ENCODE data around the gene ZNF709.
"Not testable (repeated sequence)": the region's sequence is repeated elsewhere in the genome, so short reads cannot be mapped to it uniquely, and the experiment has no call there.

The ZNF709 gene

DNA sequence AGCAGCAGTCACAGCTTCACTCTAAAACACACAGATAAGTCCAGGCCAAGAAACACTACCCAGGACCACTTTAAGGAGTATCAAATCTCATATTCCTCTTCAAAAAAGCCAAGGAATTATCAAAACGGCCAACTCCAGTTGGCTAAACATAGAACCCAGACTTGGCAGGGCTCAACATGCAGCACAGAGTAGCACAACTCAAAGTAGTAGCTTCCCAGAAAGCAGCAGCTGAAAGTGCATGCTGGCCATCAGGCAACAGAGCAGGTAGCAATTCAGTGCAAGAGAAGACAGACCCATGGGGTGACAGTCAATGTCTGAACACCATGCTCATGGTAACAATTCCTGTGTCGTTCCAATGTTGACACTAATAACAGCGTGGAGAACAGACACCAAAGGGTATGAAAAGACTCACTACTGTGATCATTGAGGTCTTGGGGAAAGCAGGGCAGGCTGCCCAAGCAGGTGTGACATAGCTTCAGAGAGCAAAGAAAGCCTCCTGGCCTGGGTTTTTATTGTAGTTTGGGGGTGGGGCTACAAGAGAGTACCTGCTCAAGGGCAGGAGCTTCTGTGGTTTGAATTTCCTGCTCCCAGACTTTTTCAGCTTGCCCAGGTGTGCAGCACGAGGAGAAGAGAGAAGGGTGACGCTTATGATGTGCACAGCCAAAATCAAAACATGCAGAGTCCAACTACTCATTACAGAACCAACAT lies 6.2 kb downstream of the ZNF709 start:
- TF ChIP-seq Cebpa-rat (IDR thresholded peaks at IDR 0.05) = no peak
- H3K4me3 ChIP-seq = no peak overlapping the region
- peaks cover 81 to 89% (median 83%) of the 10 kb centered on the region in 11 experiments for H3K9me3 ChIP-seq (replicated peaks in 1 of 11)
- H3K27me3 ChIP-seq = no peaks in the 10 kb centered on the region
- H3K4me1 ChIP-seq = peaks cover 14 to 24% (median 22%) of the 10 kb centered on the region in 10 experiments
- H3K36me3 ChIP-seq = peaks cover 39 to 81% (median 71%) of the 10 kb centered on the region in 11 experiments
- peaks cover 0 to 19% (median 5%) of the 10 kb centered on the region in 11 experiments; a peak in 6 of 22 replicates for H4K20me1 ChIP-seq
- H3K4me2 ChIP-seq = no peak overlapping the region
- H3K27ac ChIP-seq = no peak overlapping the region
- no peak overlapping the region for H3K9ac ChIP-seq

DNA sequence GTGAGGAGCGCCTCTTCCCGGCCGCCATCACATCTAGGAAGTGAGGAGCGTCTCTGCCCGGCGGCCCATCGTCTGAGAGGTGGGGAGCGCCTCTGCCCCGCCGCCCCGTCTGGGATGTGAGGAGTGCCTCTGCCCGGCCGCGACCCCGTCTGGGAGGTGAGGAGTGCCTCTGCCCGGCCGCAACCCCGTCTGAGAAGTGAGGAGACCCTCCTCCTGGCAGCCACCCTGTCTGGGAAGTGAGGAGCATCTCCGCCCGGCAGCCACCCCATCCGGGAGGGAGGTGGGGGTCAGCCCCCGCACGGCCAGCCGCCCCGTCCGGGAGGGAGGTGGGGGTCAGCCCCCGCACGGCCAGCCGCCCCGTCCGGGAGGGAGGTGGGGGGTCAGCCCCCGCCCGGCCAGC lies 17.0 kb downstream of the ZNF709 start:
- H3K27ac ChIP-seq, H3K4me2 ChIP-seq, H3K4me1 ChIP-seq, H3K9ac ChIP-seq, H3K27me3 ChIP-seq, H4K20me1 ChIP-seq, H3K4me3 ChIP-seq: not testable (repeated sequence)
- Histone ChIP-seq H3K36me3 (peaks cover 76 to 86% (median 83%) of the 10 kb centered on the region in 11 experiments), H3K9me3 (replicated peaks in 1 of 11) (peaks cover 94 to 98% (median 97%) of the 10 kb centered on the region in 11 experiments)

DNA sequence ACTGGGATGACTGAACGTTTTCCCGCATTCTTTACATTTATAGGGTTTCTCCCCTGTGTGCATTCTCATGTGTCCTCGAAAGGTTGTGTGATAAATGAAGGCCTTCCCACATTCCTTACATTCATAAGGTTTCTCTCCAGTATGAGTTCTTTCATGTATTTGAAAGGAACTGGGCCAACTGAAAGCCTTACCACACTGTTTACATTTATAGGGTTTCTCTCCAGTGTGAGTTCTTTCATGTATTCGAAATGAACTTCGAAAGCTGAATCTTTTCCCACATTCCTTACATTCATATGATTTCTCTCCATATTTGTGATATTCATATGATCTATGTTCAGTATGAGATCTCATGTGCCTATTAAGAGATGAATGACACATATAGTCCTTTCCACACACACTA lies 19.4 kb downstream of the ZNF709 start:
- Histone ChIP-seq H3K4me1 (no peaks in the 10 kb centered on the region), H4K20me1 (no peaks in the 10 kb centered on the region), H3K4me3 (peak overlapping the region in 7 of 10 experiments; percentile 5 to 43 (median 22); a peak in 7 of 20 replicates), H3K9ac (no peak overlapping the region), H3K27ac (no peak overlapping the region), H3K27me3 (no peaks in the 10 kb centered on the region), H3K36me3 (peaks cover 69 to 83% (median 80%) of the 10 kb centered on the region in 11 experiments), H3K4me2 (no peak overlapping the region), H3K9me3 (replicated peaks in 1 of 11) (peaks cover 94 to 98% (median 97%) of the 10 kb centered on the region in 11 experiments)
- no peak for TF ChIP-seq Cebpa-rat (IDR thresholded peaks at IDR 0.05)

DNA sequence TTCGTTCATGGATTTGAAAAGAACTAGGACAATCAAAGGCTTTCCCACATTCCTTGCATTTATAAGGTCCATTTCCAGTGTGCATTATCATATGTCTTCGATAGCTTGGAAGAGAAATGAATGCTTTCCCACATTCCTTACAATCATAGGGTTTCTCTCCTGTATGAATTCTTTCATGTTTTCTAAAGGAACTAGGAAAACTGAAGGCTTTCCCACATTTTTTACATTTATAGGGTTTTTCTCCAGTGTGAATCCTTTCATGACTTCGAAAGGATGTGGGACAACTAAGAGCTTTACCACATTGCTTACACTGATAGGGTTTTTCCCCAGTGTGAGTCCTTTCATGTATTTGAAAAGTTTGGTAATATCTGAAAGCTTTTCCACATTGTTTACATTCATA lies 19.8 kb downstream of the ZNF709 start:
- TF ChIP-seq Cebpa-rat (IDR thresholded peaks at IDR 0.05) = no peak
- H3K27me3 ChIP-seq = no peaks in the 10 kb centered on the region
- no peaks in the 10 kb centered on the region for H3K4me1 ChIP-seq
- H3K36me3 ChIP-seq = peaks cover 69 to 83% (median 80%) of the 10 kb centered on the region in 11 experiments
- no peaks in the 10 kb centered on the region for H4K20me1 ChIP-seq
- peaks cover 94 to 98% (median 97%) of the 10 kb centered on the region in 11 experiments for H3K9me3 ChIP-seq (replicated peaks in 1 of 11)
- no peak overlapping the region for H3K27ac ChIP-seq
- no peak overlapping the region for H3K9ac ChIP-seq
- peak overlapping the region in 8 of 10 experiments; percentile 5 to 43 (median 24); a peak in 9 of 20 replicates for H3K4me3 ChIP-seq
- no peak overlapping the region for H3K4me2 ChIP-seq

DNA sequence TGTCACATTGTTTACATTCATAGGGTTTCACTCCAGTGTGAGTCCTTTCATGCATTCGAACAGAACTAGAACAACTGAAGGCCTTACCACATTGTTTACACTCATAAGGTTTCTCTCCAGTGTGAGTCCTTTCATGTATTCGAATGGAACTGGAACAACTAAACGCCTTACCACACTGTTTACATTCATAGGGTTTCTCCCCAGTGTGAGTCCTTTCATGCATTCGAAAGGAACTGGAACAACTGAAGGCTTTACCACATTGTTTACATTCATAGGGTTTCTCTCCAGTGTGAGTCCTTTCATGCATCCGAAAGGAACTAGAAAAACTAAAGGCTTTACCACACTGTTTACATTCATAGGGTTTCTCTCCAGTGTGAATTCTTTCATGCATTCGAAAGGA lies 20.5 kb downstream of the ZNF709 start:
- Histone ChIP-seq H3K4me3 (peak overlapping the region in 8 of 10 experiments; percentile 10 to 43 (median 24); a peak in 11 of 20 replicates), H3K36me3 (peaks cover 68 to 83% (median 79%) of the 10 kb centered on the region in 11 experiments), H3K9me3 (replicated peaks in 1 of 11) (peaks cover 94 to 98% (median 97%) of the 10 kb centered on the region in 11 experiments)
- H3K27ac ChIP-seq, H3K27me3 ChIP-seq, H4K20me1 ChIP-seq, H3K9ac ChIP-seq, H3K4me1 ChIP-seq, H3K4me2 ChIP-seq: not testable (repeated sequence)

DNA sequence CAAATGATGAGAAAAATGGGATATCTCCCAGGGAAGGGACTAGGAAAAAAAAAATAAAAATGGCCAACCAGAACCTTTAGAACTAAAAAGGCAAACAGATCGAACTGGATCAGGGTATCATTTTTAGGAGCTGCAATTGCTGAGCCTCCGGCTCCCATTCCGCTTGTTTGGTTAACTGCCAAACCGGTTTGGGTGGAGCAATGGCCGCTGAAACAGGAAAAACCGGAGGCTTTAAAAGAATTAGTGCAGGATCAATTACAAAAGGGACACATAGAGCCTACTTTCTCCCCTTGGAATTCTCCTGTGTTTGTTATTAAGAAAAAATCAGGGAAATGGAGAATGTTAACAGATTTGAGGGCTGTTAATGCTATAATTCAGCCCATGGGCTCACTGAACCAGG lies 31.1 kb downstream of the ZNF709 start:
- Histone ChIP-seq H3K4me1 (no peaks in the 10 kb centered on the region), H3K27me3 (no peaks in the 10 kb centered on the region; a peak in 1 of 22 replicates), H3K36me3 (peaks cover 34 to 72% (median 62%) of the 10 kb centered on the region in 11 experiments), H3K4me3 (no peak overlapping the region), H3K9me3 (replicated peaks in 1 of 11) (peaks cover 98 to 100% (median 99%) of the 10 kb centered on the region in 11 experiments), H3K27ac (no peak overlapping the region), H4K20me1 (no peaks in the 10 kb centered on the region), H3K4me2 (no peak overlapping the region), H3K9ac (no peak overlapping the region)
- no peak for TF ChIP-seq Cebpa-rat (IDR thresholded peaks at IDR 0.05)

DNA sequence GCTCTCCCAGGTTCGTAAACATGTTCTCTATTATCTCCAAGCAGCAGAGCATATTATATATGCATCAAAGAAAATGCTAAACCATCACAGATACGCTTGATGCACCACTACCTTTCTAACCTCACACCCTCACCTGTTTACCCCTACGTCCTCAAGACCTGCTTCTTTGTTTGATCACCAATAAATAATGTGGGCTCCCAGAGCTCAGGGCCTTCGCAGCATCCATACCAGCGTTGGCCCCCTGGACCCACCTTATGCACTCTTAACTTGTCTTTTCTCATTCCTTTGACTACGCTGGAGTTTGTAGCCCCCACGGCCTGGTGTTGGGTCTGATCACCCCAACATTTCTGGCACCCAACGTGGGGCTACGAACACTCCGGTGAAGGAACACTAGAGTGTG lies 33.8 kb downstream of the ZNF709 start:
- Histone ChIP-seq H3K27ac (no peak overlapping the region), H3K4me3 (0 out of 20 replicates have a peak overlapping the region, but pooled peaks of 1 of the 10 experiments have one; percentile 14), H3K9ac (no peak overlapping the region), H3K9me3 (replicated peaks in 1 of 11) (peaks cover 82 to 89% (median 85%) of the 10 kb centered on the region in 11 experiments), H3K4me1 (no peaks in the 10 kb centered on the region), H3K27me3 (no peaks in the 10 kb centered on the region; a peak in 1 of 22 replicates), H3K4me2 (no peak overlapping the region), H4K20me1 (no peaks in the 10 kb centered on the region), H3K36me3 (peaks cover 9 to 46% (median 38%) of the 10 kb centered on the region in 11 experiments; a peak in 20 of 22 replicates)
- no peak for TF ChIP-seq Cebpa-rat (IDR thresholded peaks at IDR 0.05)

DNA sequence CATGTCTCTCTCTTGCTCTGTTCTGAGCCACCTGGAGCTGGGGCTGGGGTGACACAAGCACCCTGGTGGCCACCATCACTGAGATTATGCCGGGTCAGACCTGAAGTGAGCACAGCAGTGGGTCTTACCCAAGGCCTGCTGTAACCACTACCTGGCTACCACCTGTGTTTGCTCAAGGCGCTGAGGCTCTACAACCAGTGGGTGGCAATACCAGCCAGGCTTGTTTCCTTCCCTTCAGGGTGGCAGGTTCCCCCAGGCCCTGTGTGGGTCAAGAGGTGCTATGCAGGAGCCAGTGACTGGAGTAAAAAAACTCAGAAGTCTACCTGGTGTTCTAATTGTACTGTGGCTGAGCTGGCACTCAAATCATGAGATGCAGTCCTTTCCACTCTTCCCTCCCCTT lies 35.8 kb downstream of the ZNF709 start:
- no peak overlapping the region for H3K4me3 ChIP-seq
- no peak overlapping the region for H3K27ac ChIP-seq
- TF ChIP-seq Cebpa-rat (IDR thresholded peaks at IDR 0.05) = no peak
- no peaks in the 10 kb centered on the region; a peak in 1 of 22 replicates for H3K27me3 ChIP-seq
- peaks cover 77 to 86% (median 81%) of the 10 kb centered on the region in 11 experiments for H3K9me3 ChIP-seq (replicated peaks in 1 of 11)
- no peaks in the 10 kb centered on the region for H4K20me1 ChIP-seq
- H3K4me2 ChIP-seq = no peak overlapping the region
- H3K4me1 ChIP-seq = no peaks in the 10 kb centered on the region
- peaks cover 6 to 35% (median 25%) of the 10 kb centered on the region in 11 experiments; a peak in 14 of 22 replicates for H3K36me3 ChIP-seq
- no peak overlapping the region for H3K9ac ChIP-seq

DNA sequence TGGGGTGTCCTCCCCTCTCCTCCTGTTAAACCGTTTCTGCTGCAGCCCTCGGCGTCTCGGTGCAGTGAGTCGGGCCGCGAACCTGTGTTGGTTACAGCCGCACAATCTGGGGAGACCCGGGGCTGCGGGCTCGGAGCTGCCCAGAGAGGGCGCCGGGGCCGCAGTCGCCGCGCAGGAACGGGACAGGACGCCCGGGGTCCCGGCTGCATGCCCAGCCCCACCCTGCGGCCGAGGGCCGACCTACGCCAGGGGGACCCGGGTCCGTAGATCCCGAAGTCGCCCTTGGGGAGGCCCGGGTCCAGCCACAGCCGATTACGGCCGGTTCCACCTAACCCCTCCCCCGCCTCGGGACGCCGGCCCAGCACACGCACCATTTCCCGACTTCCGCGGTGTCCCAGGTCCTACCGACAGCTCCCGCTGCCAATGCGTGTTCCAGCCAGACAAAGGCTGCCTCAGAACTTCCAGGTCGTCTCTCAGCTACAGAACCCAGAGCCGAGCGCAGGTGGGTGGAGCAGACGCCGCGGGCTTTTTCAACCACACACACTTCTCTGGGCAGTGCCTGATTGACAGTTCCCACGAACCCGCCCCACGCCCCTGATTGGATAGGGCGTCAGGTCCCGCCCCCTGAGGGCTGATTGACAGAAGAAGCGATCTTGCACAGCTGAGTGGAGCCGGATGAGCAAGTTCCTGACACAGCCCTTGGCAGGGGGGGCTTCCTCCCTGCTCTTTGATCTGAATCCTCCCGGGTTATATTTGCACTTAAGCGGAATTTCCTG lies 43.9 kb downstream of the ZNF709 start, which contains the start of gene ZNF443:
Gene ZNF443, minus strand, starts transcription at position 481 of the 776 bp plus-strand sequence. Its CDS starts 107 bp downstream, at position 374.
- Histone ChIP-seq H3K9ac (peak within 1 kb of the TSS; percentile 68 to 84 (median 80)), H3K4me3 (peak within 1 kb of the TSS; percentile 79 to 89 (median 83)), H3K9me3 (replicated peaks in 1 of 11) (peaks cover 26 to 50% (median 36%) of the 10 kb centered on the region in 11 experiments), H3K27me3 (no peaks in the 10 kb centered on the region), H3K36me3 (peaks cover 0 to 6% (median 0%) of the 10 kb centered on the region in 11 experiments; a peak in 3 of 22 replicates), H4K20me1 (peaks cover 0 to 2% (median 0%) of the 10 kb centered on the region in 11 experiments; a peak in 2 of 22 replicates), H3K27ac (peak within 1 kb of the TSS in 10 of 11 experiments; percentile 52 to 82 (median 77); a peak in 20 of 22 replicates), H3K4me1 (peaks cover 0 to 10% (median 6%) of the 10 kb centered on the region in 10 experiments; a peak in 9 of 20 replicates), H3K4me2 (peak within 1 kb of the TSS; percentile 71 to 88 (median 84))
- TF ChIP-seq Cebpa-rat (IDR thresholded peaks at IDR 0.05) = no peak

DNA sequence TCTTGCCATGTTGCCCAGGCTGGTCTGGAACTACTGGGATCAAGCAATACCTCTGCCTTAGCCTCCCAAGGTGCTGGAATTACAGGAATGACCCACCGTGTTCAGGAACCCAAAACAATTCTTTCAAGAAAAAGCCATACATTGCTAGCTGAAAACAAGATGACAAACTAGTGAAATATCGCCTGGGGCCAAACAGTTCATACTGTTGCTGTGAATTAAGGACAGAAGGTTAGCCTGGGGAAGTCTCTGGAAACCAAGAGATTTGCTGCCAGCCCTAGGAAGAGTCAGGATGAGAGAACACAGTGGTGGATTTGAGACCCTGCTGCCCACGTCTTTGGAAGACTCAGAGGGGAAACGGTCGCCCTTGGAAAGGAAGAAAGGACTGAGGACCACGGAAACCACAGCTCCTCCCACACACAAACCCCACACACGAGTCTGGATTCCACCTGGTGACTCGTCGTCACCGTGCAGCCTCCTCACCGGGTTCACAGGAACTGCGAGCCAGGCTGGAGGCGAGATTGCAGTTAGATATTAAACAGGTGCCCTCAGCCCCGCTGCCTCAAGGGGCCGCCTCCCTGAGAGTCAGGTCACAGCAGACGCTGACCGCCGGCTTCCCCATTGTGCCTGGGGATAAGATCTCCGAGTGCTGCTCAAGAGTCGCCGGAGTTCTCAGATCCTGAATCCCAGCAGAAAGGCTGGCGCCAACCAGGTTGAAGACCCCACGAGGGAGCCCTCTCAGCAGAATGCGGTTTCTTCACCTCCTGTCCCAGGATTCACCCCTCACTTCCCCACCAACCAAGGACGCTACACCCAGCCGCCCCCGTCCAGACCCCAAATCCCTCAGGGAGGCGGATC lies 44.7 kb downstream of the ZNF709 start:
- Histone ChIP-seq H3K9me3 (replicated peaks in 1 of 11) (peaks cover 31 to 50% (median 39%) of the 10 kb centered on the region in 11 experiments), H3K4me1 (peaks cover 0 to 10% (median 6%) of the 10 kb centered on the region in 10 experiments; a peak in 9 of 20 replicates), H3K27ac (peak overlapping the region in 10 of 11 experiments; percentile 52 to 82 (median 77); a peak in 20 of 22 replicates), H3K9ac (peak overlapping the region; percentile 68 to 84 (median 80)), H3K4me2 (peak overlapping the region; percentile 71 to 88 (median 84)), H3K4me3 (peak overlapping the region; percentile 79 to 89 (median 83)), H3K36me3 (peaks cover 0 to 11% (median 5%) of the 10 kb centered on the region in 11 experiments; a peak in 10 of 22 replicates)
- not testable (repeated sequence) for H3K27me3 ChIP-seq, H4K20me1 ChIP-seq

DNA sequence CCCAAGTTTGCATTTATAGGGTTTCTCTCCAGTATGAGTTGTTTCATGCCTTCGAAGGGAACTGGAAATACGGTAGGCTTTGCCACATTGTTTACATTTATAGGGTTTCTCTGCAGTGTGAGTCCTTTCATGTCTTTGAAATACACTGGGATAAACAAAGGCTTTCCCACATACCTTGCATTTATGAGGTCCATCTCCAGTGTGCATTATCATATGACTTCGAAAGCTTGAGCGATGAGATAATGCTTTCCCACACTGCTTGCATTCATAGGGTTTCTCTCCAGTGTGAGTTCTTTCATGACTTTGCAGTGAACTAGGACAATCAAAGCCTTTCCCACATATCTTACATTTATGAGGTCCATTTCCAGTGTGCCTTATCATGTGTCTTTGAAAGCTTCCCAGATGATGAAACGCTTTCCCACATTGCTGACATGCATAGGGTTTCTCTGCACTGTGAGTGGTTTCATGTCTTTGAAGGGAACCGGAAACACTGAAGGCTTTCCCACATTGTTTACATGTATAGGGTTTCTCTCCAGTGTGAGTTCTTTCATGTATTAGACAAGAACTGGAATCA lies 53.8 kb downstream of the ZNF709 start:
- H3K27me3 ChIP-seq, H3K4me2 ChIP-seq, H3K9ac ChIP-seq, H4K20me1 ChIP-seq, H3K4me1 ChIP-seq, H3K27ac ChIP-seq: not testable (repeated sequence)
- Histone ChIP-seq H3K36me3 (peaks cover 36 to 83% (median 66%) of the 10 kb centered on the region in 11 experiments), H3K9me3 (replicated peaks in 1 of 11) (peaks cover 82 to 98% (median 91%) of the 10 kb centered on the region in 11 experiments), H3K4me3 (peak overlapping the region in 5 of 10 experiments; percentile 8 to 25 (median 20); a peak in 4 of 20 replicates)
